ENCODE measurements around the gene ATP6AP1. TPM values are rescaled to one million over a fixed set of nuclear protein-coding genes. Genes with fewer than 3 reads are reported as not detected.

ATP6AP1 gene
- total RNA-seq, 1 experiment from 2014 or later: 221 TPM

DNA sequence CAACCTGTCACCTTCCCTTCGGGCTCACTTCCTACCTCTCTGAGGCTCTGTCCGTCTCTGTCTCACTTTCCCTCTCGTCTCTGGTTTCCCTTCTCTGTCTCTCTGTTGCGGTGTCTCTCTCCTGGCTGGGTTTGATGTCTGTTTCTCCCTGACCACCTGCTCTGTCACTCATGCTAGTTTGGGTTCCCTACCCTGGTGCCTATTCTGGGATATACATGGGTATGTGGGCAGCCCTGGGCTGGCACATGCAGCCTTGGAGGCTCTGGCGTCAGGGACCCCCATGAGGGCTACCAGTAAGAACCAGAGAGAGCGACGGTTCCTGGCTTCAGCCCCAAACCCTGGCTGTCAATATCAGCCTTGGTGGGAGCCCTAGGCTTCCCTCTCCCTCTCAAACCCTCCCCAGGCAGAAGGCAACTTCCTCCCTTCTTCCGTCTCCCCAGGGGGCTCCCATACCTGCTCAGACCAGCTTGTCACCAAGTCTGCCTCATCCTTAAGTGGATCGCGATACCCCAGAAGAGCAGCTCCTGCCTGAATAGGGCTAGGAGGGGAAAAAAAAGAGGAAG, 19.7 kb upstream of the ATP6AP1 start:
- peaks cover 27% of the 10 kb centered on the region for H3K4me1 ChIP-seq (ENCODE audit: control insufficient read depth, insufficient read depth, low read length)
- no peaks in the 10 kb centered on the region for H3K36me3 ChIP-seq (ENCODE audit: control insufficient read depth, insufficient read depth, low read length)
- CTCF ChIA-PET: no interaction called here
- BruUV-seq (replicated peaks): no TSS peak
- POLR2A ChIA-PET: no interaction called here
- TF ChIP-seq POLR2AphosphoS5 (IDR thresholded peaks at IDR 0.05; ENCODE audit: low read depth, low read length): 0 out of 2 replicates have a peak, but pooled peaks have one; percentile 42
- TF ChIP-seq, protein P1, sequence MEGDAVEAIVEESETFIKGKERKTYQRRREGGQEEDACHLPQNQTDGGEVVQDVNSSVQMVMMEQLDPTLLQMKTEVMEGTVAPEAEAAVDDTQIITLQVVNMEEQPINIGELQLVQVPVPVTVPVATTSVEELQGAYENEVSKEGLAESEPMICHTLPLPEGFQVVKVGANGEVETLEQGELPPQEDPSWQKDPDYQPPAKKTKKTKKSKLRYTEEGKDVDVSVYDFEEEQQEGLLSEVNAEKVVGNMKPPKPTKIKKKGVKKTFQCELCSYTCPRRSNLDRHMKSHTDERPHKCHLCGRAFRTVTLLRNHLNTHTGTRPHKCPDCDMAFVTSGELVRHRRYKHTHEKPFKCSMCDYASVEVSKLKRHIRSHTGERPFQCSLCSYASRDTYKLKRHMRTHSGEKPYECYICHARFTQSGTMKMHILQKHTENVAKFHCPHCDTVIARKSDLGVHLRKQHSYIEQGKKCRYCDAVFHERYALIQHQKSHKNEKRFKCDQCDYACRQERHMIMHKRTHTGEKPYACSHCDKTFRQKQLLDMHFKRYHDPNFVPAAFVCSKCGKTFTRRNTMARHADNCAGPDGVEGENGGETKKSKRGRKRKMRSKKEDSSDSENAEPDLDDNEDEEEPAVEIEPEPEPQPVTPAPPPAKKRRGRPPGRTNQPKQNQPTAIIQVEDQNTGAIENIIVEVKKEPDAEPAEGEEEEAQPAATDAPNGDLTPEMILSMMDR (IDR thresholded peaks at IDR 0.05): no peak
- ATAC-seq (peak; percentile 6), DNase-seq (ENCODE audit: low read depth, low spot score) (no peak)
- in situ Hi-C loops (cut with HindIII; ENCODE audit: low pct_unique_long_range_greater_than_20kb, low sequenced_read_pairs) (no loop called here), intact Hi-C loops (cut with micrococcal nuclease; ENCODE audit: unreplicated experiment) (no loop called here)
- no peaks in the 10 kb centered on the region for H3K9me3 ChIP-seq (ENCODE audit: control insufficient read depth, insufficient read depth, low read depth, low read length)
- peak overlapping the region; percentile 49 to 88 for H3K4me3 ChIP-seq (ENCODE audit: low read depth in 2 of 2, low read length in 2 of 2)
- H3K27me3 ChIP-seq (ENCODE audit: control insufficient read depth, insufficient read depth, low read length): no peaks in the 10 kb centered on the region
- peak overlapping the region; percentile 93 for H3K27ac ChIP-seq (ENCODE audit: low read length)

DNA sequence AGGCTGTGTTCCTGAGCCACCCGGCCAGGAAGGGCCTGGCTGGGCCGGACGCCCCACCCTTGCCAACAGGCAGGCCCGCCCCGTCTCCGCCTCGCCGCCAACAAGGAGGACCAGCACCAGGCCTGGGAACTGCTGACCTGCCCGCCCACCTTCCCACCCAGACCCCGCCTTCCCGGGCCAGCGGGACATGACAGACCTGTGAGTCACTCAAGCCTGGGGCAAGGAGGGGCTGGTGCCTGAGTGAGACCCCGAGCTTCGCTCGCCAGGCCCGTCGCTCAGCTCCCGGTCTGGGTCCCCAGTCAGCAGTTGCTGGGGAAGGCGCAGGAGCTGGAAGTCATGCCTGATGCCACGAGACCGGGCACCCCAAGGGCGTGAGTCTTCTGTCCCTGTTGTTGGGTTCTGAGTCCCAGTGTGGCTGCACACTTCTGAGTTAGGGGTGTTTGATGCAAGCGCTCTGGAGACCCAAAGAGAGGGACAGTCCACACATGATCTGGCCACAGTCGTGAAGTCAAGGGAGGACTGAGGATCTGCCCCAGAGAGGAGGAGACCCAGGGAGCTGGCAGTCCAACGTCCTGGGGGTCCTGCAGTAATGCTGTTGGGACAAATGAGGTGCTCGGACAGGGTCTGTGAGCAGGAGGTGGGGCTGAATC, 19.1 kb upstream of the ATP6AP1 start, which contains the start of gene DNASE1L1:
TSS of gene DNASE1L1 (minus strand) at position 33 of the 650 bp plus-strand sequence. CDS start 3,686 bp downstream, outside the sequence.
- ATAC-seq: peak; percentile 92
- H3K36me3 ChIP-seq (ENCODE audit: control insufficient read depth, insufficient read depth, low read length): no peaks in the 10 kb centered on the region
- TF ChIP-seq POLR2AphosphoS5 (IDR thresholded peaks at IDR 0.05; ENCODE audit: low read depth, low read length) (peak; percentile 33; the same call in 1 of the 2 replicates), TCF7L2 (IDR thresholded peaks at IDR 0.05; ENCODE audit: low read depth, low read length) (no peak), SIN3A (IDR thresholded peaks at IDR 0.05; ENCODE audit: borderline replicate concordance, insufficient read depth, low read depth, low read length) (no peak)
- TF ChIP-seq, protein P1 (IDR thresholded peaks at IDR 0.05): no peak
- TF ChIP-seq, protein P2, sequence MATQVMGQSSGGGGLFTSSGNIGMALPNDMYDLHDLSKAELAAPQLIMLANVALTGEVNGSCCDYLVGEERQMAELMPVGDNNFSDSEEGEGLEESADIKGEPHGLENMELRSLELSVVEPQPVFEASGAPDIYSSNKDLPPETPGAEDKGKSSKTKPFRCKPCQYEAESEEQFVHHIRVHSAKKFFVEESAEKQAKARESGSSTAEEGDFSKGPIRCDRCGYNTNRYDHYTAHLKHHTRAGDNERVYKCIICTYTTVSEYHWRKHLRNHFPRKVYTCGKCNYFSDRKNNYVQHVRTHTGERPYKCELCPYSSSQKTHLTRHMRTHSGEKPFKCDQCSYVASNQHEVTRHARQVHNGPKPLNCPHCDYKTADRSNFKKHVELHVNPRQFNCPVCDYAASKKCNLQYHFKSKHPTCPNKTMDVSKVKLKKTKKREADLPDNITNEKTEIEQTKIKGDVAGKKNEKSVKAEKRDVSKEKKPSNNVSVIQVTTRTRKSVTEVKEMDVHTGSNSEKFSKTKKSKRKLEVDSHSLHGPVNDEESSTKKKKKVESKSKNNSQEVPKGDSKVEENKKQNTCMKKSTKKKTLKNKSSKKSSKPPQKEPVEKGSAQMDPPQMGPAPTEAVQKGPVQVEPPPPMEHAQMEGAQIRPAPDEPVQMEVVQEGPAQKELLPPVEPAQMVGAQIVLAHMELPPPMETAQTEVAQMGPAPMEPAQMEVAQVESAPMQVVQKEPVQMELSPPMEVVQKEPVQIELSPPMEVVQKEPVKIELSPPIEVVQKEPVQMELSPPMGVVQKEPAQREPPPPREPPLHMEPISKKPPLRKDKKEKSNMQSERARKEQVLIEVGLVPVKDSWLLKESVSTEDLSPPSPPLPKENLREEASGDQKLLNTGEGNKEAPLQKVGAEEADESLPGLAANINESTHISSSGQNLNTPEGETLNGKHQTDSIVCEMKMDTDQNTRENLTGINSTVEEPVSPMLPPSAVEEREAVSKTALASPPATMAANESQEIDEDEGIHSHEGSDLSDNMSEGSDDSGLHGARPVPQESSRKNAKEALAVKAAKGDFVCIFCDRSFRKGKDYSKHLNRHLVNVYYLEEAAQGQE (IDR thresholded peaks at IDR 0.05; ENCODE audit: insufficient read depth in 1 of 2, low read depth in 2 of 2, low read length in 1 of 2): no peak
- H3K9me3 ChIP-seq (ENCODE audit: control insufficient read depth, insufficient read depth, low read depth, low read length): no peaks in the 10 kb centered on the region
- no peak for DNase-seq (ENCODE audit: low read depth, low spot score)
- CTCF ChIA-PET: interaction anchor here (0.6 kb wide), 1 partner anchor 81 kb away, joined by 3 read pairs; the partner anchor contains the start of gene SLC10A3
- POLR2A ChIA-PET: interaction anchor here (0.6 kb wide), 1 partner anchor 355 kb away, joined by 3 read pairs; no protein-coding TSS in a partner anchor
- H3K27ac ChIP-seq (ENCODE audit: low read length): peak within 1 kb of the TSS; percentile 93
- intact Hi-C loops (cut with micrococcal nuclease; ENCODE audit: unreplicated experiment) (no loop called here), in situ Hi-C loops (cut with HindIII; ENCODE audit: low pct_unique_long_range_greater_than_20kb, low sequenced_read_pairs) (no loop called here)
- no TSS peak for BruUV-seq (replicated peaks)
- peak within 1 kb of the TSS; percentile 49 to 88 for H3K4me3 ChIP-seq (ENCODE audit: low read depth in 2 of 2, low read length in 2 of 2)
- peaks cover 27% of the 10 kb centered on the region for H3K4me1 ChIP-seq (ENCODE audit: control insufficient read depth, insufficient read depth, low read length)
- no peaks in the 10 kb centered on the region for H3K27me3 ChIP-seq (ENCODE audit: control insufficient read depth, insufficient read depth, low read length)
